NCI-H2029 (cell line): ENCODE data around the gene CD163L1.
"Not testable (repeated sequence)": the region's sequence is repeated elsewhere in the genome, so short reads cannot be mapped to it uniquely, and the experiment has no call there.

ENCODE experiments used
- DNase-seq: peaks from one replicate; lab custom pipeline; 2025; lab: John Stamatoyannopoulos, UW

CD163L1 gene

DNA sequence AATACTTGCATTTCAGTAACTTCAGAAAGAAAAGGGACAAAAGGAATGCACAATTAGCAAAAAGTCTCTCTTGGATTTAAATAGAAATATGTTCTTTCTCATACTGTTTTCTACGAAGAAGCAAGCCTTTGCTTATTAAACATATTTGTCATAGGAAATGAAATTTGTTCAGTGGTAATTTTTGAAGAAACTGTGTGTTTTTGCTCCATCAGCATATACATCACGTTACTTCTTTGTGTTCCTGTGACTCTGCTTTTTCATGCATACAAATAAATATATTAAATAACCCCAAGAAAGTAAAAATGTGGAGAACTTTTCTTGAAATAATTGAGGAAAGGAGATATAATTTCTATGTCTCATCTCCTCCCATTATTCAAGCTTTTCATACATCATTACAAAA is 39.7 kb downstream of the CD163L1 start:
- DNase-seq = no peak

DNA sequence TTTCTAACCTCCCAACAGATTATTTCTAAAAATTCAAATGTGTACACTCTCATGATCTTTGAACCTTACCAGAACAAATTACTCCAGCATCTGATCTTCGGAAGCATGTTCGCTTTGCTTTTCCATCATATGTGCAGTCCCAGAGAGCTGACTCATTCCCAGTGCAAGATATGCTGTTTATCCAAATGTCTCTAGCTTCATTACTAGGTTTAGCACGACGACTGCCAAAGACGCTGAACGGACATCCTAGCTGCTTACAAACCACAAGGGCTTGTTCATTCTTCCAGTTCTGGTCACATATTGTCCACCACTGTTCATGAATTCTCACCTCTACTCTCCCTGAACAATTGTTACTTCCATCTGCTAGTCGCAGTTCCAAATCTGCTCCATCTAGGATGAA is 40.5 kb downstream of the CD163L1 start:
- DNase-seq = no peak

DNA sequence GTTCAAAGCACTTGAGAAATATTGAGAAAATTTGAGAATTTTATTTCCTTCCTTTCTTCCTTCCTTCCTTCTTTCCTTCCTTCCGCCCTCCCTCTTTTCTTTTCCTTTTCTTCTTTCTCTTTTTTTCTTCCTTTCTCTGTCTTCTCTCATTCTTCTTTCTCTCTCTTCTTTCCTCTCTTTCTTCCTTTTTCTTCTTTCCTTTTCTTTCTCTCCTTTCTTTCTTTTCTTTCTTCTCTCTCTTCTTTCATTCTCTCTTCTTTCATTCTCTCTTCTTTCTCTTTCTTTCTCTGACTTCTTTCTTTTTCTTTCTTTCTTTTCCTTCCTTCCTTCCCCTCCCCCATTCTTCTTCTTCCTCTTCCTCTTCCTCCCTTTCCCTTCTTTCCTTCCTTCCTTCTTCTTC is 44.9 kb downstream of the CD163L1 start:
- no peak for DNase-seq

DNA sequence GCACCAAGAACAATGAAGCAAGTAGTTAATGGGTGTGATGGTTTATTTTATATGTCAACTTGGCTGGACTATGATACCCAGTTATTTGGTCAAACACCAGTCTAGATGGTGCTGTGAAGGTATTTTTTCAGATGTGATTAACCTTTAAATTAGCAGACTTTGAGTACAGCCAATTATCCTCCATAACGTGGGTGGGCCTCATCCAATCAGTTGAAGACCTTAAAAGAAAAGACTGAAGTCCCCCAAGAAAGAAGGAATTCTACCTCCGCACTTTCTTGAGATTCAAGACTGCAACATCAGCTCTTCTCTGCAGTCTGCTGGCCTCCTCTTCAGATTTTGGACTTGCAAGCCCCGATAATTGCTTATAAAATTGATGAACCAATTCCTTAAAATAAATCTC is 47.5 kb downstream of the CD163L1 start:
- no peak for DNase-seq

DNA sequence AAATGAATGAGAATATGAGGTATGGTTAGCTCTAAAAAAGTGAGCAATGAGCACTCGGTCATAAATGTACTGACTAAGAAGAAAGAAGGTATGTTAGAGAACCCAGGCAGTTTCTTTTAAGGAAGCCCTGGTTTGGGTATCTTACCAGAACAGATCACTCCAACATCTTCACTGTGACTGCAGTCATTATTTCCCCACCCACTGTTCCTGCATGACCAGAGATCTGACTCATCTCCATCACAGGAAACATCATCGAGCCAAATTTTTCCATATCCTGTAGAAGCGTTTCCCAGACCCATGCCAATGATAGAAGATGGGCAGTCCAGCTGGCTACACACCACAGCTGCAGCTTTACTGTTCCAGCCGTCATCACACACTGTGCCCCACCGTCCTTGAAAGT is 48.0 kb downstream of the CD163L1 start:
- no peak for DNase-seq

DNA sequence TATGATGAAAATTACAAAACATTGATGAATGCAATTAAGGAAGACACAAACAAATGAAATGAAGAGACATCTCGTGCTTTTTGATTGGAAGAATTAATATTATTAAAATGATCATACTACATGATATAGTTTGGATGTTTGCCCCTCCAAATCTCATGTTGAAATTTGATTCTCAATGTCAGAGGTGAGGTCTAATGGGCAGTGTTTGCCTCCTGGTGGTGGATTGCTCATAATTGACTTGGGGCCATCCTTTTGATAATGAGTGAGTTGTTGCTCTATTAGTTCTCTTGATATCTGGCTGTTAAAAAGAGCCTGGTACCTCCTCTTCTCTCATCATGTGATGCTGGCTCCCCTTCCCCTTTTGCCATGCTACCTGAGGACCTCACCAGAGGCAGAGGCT is 56.7 kb downstream of the CD163L1 start:
- no peak for DNase-seq

DNA sequence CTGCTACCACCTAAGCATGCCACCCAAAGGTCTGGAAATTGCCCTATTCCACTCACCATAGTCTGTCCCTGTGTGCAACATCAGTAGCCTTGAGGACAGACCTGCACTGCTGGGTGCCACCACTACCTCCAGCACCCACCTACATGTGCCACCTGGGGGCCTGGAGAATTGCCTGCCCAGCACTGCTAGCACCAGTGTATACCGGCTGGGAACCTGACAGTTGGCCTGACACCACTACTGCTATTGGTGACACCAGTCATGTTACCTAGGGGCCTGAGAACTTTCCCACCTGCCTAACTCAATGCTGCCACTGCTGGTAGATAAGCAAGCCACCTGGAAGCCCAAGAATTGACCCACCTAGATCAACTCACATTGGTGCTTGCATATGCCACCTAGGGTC is 60.8 kb downstream of the CD163L1 start:
- no peak for DNase-seq

DNA sequence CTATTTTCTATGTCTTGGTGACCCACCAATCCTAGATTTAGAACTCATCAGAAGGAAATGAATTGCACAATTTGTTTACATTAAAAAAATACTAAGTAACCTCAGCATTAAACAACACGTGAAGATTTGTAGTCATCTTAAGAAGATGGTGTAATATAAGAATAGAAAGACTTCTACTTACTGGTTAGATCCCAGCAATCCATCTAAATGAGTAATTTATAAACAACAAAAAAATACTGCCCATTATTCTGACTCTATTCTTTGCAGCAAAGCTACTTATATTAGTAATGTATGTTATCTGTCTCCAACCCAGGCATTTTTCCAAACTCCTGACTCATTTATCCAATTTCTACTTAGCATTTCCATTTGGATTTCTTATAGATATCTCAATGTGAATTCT is 67.8 kb downstream of the CD163L1 start:
- DNase-seq = no peak

DNA sequence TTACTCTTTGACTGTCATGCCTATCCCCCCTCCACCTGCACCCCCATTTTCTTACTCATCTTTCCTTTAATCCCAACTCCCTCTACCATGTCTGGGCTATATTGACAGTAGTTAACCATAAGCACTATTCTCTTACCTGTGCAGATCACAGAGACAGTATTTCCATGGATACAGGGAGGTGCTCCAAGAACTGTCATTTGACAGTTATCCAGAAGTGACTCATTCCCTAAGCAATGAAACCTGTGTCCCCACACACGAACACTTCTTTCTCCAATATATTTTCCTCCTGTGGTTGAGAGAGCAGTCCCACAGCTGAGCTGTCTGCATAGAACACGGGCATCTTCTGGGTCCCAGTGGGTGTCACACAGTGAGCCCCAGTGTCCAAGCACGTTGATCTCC is 68.8 kb downstream of the CD163L1 start:
- DNase-seq = no peak

DNA sequence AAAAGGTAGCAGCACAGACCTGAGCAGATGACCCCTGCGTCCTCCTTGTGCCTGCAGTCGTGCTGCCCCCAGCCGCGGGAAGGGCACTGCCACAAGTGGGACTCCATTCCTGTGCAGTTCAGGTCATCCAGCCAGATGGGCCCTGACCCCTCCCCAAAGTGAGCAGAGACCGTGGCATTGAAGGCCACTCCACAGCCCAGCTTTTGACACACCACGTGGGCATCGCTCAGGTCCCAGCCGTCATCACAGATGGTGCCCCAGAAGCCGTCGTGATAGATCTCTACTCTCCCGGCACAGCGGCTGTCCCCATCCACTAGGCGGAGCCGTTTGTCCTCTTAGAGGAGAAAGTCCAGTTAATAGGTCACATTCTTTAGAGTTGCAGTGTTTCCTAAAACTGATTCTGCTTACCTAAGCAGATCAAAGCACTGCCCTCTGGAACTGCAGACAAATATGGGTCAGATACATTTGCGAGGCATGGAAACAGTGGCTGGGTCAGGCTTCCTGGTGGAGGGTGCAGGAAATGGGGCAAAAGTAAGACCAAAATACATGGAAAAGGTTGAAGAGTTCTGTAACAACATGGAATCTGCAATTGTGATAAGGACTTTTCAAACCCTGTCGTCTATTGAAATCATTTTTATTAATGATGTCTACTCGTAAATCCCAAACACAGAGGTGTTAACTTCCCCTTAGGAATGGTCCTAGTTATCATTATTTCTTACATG is 69.4 kb downstream of the CD163L1 start:
- DNase-seq = no peak

DNA sequence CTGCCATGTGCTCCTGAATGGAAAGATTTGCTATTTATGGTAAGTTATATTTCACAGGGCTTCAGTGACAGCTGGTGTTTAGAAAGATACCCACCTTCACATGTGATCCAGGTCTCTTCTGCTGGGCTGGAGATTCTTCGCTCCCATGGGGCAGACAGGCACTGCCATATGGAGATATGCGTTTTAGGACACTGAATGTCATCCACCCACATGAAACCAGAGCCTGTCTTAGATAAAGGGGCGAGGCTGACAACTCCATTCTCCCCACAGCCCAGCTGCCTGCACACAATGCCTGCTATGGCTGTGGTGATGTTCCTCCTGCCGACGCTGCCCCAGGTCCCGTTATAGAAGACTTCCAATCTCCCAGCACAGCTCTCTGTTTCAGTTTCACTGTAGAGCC is 70.7 kb downstream of the CD163L1 start:
- no peak for DNase-seq

DNA sequence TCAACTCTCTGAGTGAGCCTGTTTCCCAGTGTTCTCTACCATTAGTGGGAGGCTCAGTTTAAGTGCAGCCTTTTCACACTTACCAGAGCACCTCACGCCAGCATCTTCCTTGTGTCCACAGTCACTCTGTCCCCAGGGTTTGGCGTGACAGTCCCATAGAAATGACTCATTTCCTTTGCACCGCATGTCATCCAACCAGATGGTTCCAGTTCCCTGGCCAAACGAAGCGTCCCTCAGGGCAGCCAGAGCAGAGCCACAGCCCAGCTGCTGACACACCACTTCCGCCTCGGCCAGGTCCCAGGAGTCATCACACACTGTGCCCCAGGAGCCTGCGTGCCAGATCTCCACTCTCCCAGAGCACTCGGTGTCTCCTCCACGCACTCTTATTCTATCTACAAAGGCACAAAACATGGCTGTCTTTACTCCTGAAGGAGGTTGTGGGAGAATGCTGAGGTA is 74.7 kb downstream of the CD163L1 start:
- no peak for DNase-seq

DNA sequence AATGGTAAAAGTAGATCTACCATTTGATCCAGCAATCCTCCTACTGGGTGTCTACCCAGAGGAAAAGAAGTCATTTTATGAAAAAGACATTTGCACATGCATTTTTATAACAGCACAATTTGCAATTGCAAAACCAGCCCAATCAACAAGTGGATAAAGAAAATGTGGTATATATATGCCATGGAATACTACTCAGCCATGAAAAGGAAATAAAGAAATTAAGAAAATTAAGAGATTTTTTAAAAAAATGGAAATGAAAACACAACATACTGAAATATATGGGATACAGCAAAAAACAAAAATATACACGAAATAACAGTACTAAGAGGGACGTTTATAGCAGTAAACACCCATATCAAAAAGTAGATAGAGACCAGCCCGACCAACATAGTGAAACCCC is 81.2 kb downstream of the CD163L1 start:
- DNase-seq = no peak

DNA sequence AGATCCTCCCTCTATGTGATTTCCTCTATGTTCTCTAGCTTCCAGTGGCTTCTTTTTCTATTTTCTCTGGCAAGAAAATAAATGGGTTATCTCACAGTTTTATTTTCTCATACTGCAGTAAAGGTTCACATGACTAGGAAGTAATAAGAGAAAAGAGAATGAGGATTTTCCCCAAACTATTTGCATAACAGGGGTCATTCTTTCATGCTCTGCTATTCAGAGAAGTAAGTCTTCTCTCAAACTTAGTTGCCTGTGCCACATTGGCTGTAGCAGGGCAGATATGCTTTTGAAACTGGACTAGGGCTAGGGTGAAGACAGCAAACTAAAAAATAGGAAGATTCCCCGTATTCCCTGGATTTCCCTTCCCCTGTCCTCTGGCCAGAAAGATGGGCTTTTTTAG is 82.7 kb downstream of the CD163L1 start:
- DNase-seq = no peak

DNA sequence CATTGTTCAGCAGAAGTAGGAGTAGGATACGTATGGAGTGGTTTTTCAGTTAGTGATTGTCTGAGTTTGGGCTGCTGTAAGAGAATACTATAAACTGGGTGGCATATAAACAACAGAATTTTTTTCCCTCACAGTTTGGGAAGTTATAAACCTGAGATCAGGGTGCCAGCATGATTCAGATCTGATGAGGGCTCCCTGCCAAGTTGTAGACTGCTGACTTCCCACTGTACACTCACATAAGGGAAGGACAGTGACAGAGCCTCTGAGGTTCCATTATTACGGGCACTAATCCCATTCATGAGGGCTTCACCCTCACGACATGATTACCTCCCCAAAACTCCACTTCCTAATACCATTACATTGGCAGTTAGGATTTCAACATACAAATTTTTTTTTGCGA is 89.4 kb downstream of the CD163L1 start:
- no peak for DNase-seq

DNA sequence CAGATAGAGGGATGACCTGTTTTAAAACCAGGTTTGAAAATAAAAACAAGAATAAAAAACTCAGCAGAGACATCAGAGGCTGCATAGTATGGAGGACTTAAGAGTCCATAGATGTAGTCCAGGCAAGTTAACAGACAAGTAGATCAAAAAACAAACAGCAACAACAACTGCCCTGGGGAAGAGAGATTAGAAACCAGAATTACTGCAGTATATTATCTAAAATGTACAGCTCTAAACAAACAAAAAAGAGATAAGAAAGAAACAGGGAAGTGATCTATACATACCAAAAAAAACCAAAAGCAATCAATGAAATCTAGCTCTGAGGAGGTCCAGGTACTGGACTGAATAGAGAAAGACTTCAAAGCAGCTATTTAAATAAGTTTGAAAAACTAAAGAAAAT is 91.3 kb downstream of the CD163L1 start:
- DNase-seq = no peak

DNA sequence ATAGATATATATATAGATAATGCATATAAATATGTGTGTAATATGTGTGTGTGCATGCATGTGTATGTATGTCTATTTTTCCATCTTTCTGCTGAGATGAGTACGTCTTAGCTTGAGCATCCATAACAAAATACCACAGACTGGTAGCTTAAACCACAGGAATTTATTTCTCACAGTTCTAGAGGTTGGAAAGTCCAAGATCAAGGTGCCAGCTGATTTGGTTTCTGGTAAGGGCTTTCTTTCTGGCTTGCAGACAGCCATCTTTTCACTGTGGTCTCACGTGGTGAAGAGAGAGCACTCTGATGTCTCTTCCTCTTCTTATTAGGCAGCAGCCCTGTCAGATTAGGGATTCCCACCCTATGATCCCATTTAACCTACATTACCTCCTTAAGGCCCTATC is 92.8 kb downstream of the CD163L1 start:
- no peak for DNase-seq

DNA sequence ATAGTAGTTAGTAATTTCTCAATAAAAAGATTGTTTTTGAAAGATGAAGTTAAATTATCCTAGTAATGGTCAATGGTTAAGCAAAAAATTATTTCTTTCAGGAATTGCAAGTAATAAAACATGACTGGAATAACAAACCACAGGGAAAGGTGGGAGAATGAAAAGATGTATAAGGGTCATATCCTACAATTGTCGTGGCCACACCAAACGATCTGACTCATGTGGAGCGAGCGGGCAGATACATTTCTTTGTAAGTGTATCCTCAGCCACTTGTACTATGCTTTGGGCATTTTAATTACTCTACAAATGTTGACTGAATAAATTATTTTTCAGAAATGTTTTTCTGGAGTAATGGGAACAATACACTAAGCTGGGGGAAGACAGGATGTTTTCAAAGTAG is 94.5 kb downstream of the CD163L1 start:
- no peak for DNase-seq

DNA sequence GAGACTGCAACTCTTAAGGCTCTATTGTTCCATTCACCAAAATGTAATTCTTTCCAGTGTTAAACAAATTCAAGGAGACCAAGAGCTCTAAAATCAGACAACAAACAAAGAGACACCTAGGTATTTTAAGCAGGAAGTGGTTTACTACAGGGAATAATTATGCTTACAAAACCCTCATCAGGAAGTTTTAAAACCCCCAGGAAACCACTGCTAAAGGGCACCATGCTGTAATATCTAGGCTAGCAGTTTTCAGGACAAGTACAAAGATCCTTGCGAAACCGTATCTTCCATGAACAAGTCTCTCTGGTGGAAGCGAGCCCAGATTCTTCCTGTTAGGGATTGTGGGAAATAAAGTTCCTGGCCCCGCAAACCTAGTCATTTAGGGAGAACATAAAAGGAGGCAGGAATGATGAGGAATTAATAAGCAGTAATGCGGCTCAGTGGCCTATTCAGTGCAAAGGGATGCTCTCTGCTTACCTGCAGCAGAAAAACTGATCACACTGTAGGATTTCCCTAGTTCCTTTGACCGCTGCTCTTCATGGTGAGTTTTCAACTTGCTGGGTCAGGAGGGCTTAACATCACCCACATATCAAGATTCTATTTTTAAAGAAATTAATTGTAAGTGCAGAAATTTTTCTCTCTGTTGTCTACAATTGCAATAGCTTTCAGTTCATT is 97.3 kb downstream of the CD163L1 start:
- no peak for DNase-seq

DNA sequence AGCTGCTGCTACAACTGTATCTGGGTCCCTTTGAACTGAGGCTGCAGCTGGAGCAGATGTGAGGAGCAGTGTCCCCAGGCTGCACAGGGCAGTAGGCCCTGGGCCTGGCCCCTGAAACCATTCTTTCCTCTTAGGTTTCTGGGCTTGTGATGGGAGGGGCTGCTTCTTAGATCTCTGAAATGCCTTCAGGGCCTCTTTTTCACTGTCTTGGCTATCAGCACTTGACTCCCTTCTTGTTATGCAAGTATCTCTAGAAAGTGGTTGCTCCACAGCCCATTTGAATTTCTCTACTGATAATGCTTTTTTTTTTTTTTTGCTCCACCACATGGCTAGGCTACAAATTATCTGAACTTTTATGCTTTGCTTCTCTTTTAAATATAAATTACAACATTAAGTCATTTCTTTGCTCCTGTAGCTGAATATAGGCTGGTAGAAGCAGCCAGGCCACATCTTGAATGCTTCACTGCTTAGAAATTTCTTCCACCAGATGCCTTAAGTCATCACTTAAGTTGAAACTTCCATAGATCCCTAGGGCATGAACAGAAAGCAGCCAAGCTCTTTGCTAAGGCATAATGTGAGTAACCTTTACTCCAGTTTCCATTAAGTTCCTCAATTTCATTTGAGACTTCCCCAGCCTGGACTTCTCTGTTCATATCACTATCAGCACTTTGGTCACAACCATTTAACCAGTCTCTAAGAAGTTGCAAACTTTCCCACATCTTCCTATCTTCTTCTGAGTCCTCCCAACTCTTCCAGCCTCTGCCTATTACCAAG is 98.9 kb downstream of the CD163L1 start:
- DNase-seq = no peak

DNA sequence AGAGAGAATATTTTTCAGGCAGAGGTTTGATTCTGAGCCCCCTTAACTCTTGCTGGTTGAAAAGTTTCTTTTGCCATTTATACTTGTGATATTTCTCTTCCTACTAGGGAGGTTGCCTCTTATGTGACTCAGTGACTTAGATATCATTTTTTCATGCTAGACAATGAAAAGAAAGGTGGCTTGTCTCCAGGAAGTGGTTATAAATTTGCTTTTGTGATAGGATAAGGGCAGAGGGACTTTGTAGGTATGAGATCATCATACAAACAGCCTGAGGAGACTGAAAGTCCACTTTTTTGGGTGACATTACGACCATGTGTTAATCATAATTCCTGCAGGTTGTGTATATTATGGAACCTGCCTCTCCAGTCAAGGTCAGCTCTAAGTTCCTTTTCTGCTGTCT is 104.3 kb downstream of the CD163L1 start:
- DNase-seq = no peak

DNA sequence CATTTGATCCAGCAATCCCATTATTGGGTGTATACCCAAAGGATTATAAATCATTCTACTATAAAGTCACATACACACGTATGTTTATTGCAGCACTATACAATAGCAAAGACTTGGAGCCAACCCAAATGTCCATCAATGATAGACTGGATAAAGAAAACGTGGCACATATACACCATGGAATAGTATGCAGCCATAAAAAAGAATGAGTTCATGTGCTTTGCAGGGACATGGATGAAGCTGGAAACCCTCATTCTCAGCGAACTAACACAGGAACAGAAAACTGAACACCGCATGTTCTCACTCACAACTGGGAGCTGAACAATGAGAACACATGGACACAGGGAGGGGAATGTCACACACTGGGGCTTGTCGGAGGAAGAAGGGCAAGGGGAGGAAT is 106.2 kb downstream of the CD163L1 start:
- not testable (repeated sequence) for DNase-seq

DNA sequence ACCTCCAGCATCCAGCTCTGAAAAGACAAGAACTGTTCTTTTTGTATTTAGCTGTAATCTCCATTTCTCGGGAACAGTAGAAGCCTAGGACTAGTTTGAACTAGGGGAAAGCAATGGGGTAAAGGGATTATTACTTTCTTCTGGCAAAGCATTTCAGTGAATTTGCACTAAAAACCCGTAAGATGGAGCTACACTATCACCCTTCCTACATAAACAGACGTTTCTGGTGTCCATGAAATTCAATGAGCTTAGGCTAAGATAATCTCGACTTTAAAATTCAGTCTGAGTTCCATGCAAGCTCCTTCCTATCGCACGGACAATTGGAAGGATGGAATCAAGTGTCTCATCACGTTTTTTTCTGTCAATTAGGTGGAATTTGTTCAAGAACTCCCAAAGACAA is 116.0 kb downstream of the CD163L1 start:
- no peak for DNase-seq
